Mammary epithelial cell (primary cell): Measurements from ENCODE around the gene LILRB1.
"Not testable (repeated sequence)": the region's sequence is repeated elsewhere in the genome, so short reads cannot be mapped to it uniquely, and the experiment has no call there.

Source experiments
- CTCF ChIP-seq, 2 donors: IDR thresholded peaks in 1 of 2; conservative IDR thresholded peaks in 1 of 2; 2 replicates each; pipeline ENCODE4 v1.5.1; 2011 to 2012; ENCODE audit warnings: inconsistent platforms in 2 of 2, low read length in 2 of 2, mild to moderate bottlenecking in 2 of 2, control low read depth in 1 of 2, low read depth in 1 of 2; ENCODE audit not compliant: insufficient read depth in 1 of 2; ENCODE audit errors: extremely low read depth in 1 of 2
- EZH2 ChIP-seq: IDR thresholded peaks from 2 replicates; pipeline ENCODE4 v1.6.1; 2012; ENCODE audit warnings: low read length, inconsistent platforms, borderline replicate concordance

GRCh38 chr19:54627912-54628311 is 2.4 kb upstream of the LILRB1 start:
- TF ChIP-seq CTCF (conservative IDR thresholded peaks at IDR 0.05 in 1 of 2, IDR thresholded peaks at IDR 0.05 in 1 of 2; ENCODE audit: extremely low read depth in 1 of 2, insufficient read depth in 1 of 2, low read depth in 1 of 2, low read length in 2 of 2); EZH2: not testable (repeated sequence)
